Osteocyte (in vitro differentiated cells): ENCODE results near the gene UBE2N. TPM values are rescaled to one million over a fixed set of nuclear protein-coding genes. Genes with fewer than 3 reads are reported as not detected.

Experiments
- DNase-seq: peaks from one replicate; pipeline ENCODE4 v3.0.0; 2021; ENCODE audit warnings: mixed read lengths; ENCODE audit not compliant: unreplicated experiment; ENCODE audit errors: extremely low spot score
- H3K27ac Mint-ChIP-seq: one replicate; pipeline ENCODE4 v1.8.0; 2021; ENCODE audit warnings: mild to moderate bottlenecking, mixed read lengths; ENCODE audit not compliant: unreplicated experiment
- H3K27me3 Mint-ChIP-seq: one replicate; pipeline ENCODE4 v1.8.0; 2021; ENCODE audit warnings: mixed read lengths; ENCODE audit not compliant: unreplicated experiment
- H3K36me3 Mint-ChIP-seq: one replicate; pipeline ENCODE4 v1.8.0; 2021; ENCODE audit warnings: mixed read lengths; ENCODE audit not compliant: unreplicated experiment
- H3K4me1 Mint-ChIP-seq: one replicate; pipeline ENCODE4 v1.8.0; 2021; ENCODE audit warnings: mixed read lengths; ENCODE audit not compliant: unreplicated experiment
- H3K4me3 Mint-ChIP-seq: one replicate; pipeline ENCODE4 v1.8.0; 2021; ENCODE audit warnings: mild to moderate bottlenecking, moderate library complexity, mixed read lengths; ENCODE audit not compliant: unreplicated experiment
- H3K9me3 Mint-ChIP-seq: one replicate; pipeline ENCODE4 v1.8.0; 2021; ENCODE audit warnings: mixed read lengths; ENCODE audit not compliant: unreplicated experiment
- CTCF ChIP-seq: fragments of 200-600 bp; sonication (generic); IDR thresholded peaks from 2 replicates; pipeline ENCODE4 v1.5.0; 2021; ENCODE audit warnings: antibody characterized with exemption, mild to moderate bottlenecking, moderate library complexity
- long read RNA-seq: library from polyadenylated mRNA; unstranded; transcript quantifications from one replicate; pipeline ENCODE4 v2.0.0, GENCODE V29; 2021
- total RNA-seq: library from RNA; stranded (reverse); gene quantifications from 2 replicates; pipeline ENCODE4 v1.2.1, GENCODE V29; 2021

Gene UBE2N
- 68.3 and 70.6 TPM in 2 replicates for total RNA-seq
- long read RNA-seq, full-length matches to known transcripts, result 307 of 318 reads
- long read RNA-seq, partial matches to known transcripts, result 7 of 318 reads
- long read RNA-seq, other reads (novel, unspliced or antisense), result 4 of 318 reads

- TF ChIP-seq CTCF, result no peak
- Mint-ChIP-seq H3K4me3 (peak within 1 kb of the TSS; percentile 95), H3K27me3 (no peaks in the 10 kb centered on the region), H3K9me3 (no peaks in the 10 kb centered on the region), H3K4me1 (peaks cover 29% of the 10 kb centered on the region), H3K36me3 (no peaks in the 10 kb centered on the region), H3K27ac (peak within 1 kb of the TSS; percentile 95)
- DNase-seq, result peak; percentile 99
Measured at GRCh38 chr12:93441617-93442410, at the start of gene UBE2N. UBE2N (minus strand) TSS chr12:93441947; CDS start chr12:93441884, 63 bp downstream.

- Mint-ChIP-seq H3K4me3 (no peak overlapping the region), H3K27me3 (no peaks in the 10 kb centered on the region), H3K4me1 (peaks cover 2% of the 10 kb centered on the region), H3K9me3 (no peaks in the 10 kb centered on the region), H3K27ac (no peak overlapping the region), H3K36me3 (peaks cover 21% of the 10 kb centered on the region)
- DNase-seq, result no peak
- TF ChIP-seq CTCF, result no peak
Measured at GRCh38 chr12:93484315-93484981, 42.7 kb upstream of the UBE2N start.

- Mint-ChIP-seq H3K4me1 (peaks cover 2% of the 10 kb centered on the region), H3K36me3 (peaks cover 13% of the 10 kb centered on the region), H3K27me3 (no peaks in the 10 kb centered on the region), H3K4me3 (no peak overlapping the region), H3K9me3 (no peaks in the 10 kb centered on the region), H3K27ac (no peak overlapping the region)
- TF ChIP-seq CTCF, result no peak
- DNase-seq, result no peak
Measured at GRCh38 chr12:93483151-93483807, 41.5 kb upstream of the UBE2N start.

GRCh38 chr12:93482721-93483120 lies 41.0 kb upstream of the UBE2N start:
- Mint-ChIP-seq H3K4me1 (peaks cover 2% of the 10 kb centered on the region), H3K9me3 (no peaks in the 10 kb centered on the region), H3K27ac (no peak overlapping the region), H3K36me3 (peaks cover 11% of the 10 kb centered on the region), H3K27me3 (no peaks in the 10 kb centered on the region), H3K4me3 (no peak overlapping the region)
- no peak for DNase-seq
- TF ChIP-seq CTCF, result no peak

GRCh38 chr12:93476555-93476954 lies 34.8 kb upstream of the UBE2N start:
- no peaks in the 10 kb centered on the region for H3K4me1 Mint-ChIP-seq
- TF ChIP-seq CTCF, result no peak

More at GRCh38 chr12:93476555-93476954, 34.8 kb upstream of the UBE2N start:
- no peaks in the 10 kb centered on the region for H3K27me3 Mint-ChIP-seq
- H3K36me3 Mint-ChIP-seq, result peaks cover 5% of the 10 kb centered on the region
- H3K4me3 Mint-ChIP-seq, result no peak overlapping the region
- H3K9me3 Mint-ChIP-seq, result no peaks in the 10 kb centered on the region
- no peak for DNase-seq
- H3K27ac Mint-ChIP-seq, result no peak overlapping the region
